ENCODE measurements around the gene PCBP2. TPM values are rescaled to one million over a fixed set of nuclear protein-coding genes. Genes with fewer than 3 reads are reported as not detected.

The PCBP2 gene
- polyA plus RNA-seq, 3 donors, result 79.6 to 588 (median 81.9) TPM

DNA sequence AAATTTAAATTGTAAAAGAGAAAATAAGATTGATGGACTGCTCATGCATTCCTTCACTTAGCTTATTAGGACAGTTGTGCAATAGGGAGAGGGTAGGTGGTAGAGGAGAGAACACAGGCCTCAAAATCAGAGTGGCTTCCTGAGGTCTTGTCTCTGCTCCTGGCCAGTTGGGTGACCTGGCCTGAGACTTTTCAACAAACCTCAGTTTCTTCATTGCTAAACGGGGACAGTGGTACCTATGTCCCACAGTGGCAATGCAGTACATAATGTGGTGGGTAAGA, 44.8 kb downstream of the PCBP2 start:
- peaks cover 10% of the 10 kb centered on the region for H3K79me2 ChIP-seq (ENCODE audit: insufficient read depth, low read length)
- intact Hi-C loops (cut with micrococcal nuclease), result no loop called here
- H3K4me1 ChIP-seq (ENCODE audit: control insufficient read depth in 1 of 2, insufficient read depth in 2 of 2, low read length in 2 of 2), result peaks cover 59 to 64% of the 10 kb centered on the region in 2 donors
- H3K9ac ChIP-seq (ENCODE audit: insufficient read depth, low read length, poor library complexity, severe bottlenecking), result no peak overlapping the region
- H3K4me3 ChIP-seq (replicated peaks in 1 of 3; ENCODE audit: low read depth in 2 of 3, low read length in 3 of 3), result no peak overlapping the region
- no peaks in the 10 kb centered on the region for H3K9me3 ChIP-seq (replicated peaks in 1 of 2; ENCODE audit: control insufficient read depth in 1 of 2, insufficient read depth in 1 of 2, low read length in 2 of 2)
- no CpG with 5 or more reads among the region's 1 CpG for WGBS (ENCODE audit: insufficient coverage)
- no peaks in the 10 kb centered on the region for H4K20me1 ChIP-seq (ENCODE audit: insufficient read depth, low read length)
- H3K36me3 Mint-ChIP-seq, result no peaks in the 10 kb centered on the region
- TF ChIP-seq, protein P1, sequence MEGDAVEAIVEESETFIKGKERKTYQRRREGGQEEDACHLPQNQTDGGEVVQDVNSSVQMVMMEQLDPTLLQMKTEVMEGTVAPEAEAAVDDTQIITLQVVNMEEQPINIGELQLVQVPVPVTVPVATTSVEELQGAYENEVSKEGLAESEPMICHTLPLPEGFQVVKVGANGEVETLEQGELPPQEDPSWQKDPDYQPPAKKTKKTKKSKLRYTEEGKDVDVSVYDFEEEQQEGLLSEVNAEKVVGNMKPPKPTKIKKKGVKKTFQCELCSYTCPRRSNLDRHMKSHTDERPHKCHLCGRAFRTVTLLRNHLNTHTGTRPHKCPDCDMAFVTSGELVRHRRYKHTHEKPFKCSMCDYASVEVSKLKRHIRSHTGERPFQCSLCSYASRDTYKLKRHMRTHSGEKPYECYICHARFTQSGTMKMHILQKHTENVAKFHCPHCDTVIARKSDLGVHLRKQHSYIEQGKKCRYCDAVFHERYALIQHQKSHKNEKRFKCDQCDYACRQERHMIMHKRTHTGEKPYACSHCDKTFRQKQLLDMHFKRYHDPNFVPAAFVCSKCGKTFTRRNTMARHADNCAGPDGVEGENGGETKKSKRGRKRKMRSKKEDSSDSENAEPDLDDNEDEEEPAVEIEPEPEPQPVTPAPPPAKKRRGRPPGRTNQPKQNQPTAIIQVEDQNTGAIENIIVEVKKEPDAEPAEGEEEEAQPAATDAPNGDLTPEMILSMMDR (IDR thresholded peaks at IDR 0.05), result no peak
- no peak overlapping the region for H2AFZ ChIP-seq (ENCODE audit: insufficient read depth, low read depth, low read length, poor library complexity, severe bottlenecking)
- no peak overlapping the region for H3K4me3 Mint-ChIP-seq
- peaks cover 57% of the 10 kb centered on the region for H3K4me1 Mint-ChIP-seq
- H3K4me2 ChIP-seq (replicated peaks; ENCODE audit: extremely low read depth, low read length, poor library complexity, severe bottlenecking), result no peak overlapping the region
- peak overlapping the region in 1 of 2 donors; percentile 33 for H3K27ac ChIP-seq (ENCODE audit: low read depth in 1 of 2, low read length in 2 of 2)
- H3K27me3 ChIP-seq (ENCODE audit: control insufficient read depth in 2 of 2, insufficient read depth in 2 of 2, low read length in 2 of 2), result no peaks in the 10 kb centered on the region
- H3K36me3 ChIP-seq (replicated peaks in 1 of 2; ENCODE audit: control insufficient read depth in 1 of 2, insufficient read depth in 2 of 2, low read length in 2 of 2), result no peaks in the 10 kb centered on the region
- DNase-seq, result no peak
- H3K27ac Mint-ChIP-seq, result peak overlapping the region in 4 of 7 donors; percentile 12 to 46 (median 18)
- H3K27me3 Mint-ChIP-seq (ENCODE audit: low read depth in 3 of 3), result peaks cover 0 to 5% (median 0%) of the 10 kb centered on the region in 3 donors
- H3K9me3 Mint-ChIP-seq, result no peaks in the 10 kb centered on the region

DNA sequence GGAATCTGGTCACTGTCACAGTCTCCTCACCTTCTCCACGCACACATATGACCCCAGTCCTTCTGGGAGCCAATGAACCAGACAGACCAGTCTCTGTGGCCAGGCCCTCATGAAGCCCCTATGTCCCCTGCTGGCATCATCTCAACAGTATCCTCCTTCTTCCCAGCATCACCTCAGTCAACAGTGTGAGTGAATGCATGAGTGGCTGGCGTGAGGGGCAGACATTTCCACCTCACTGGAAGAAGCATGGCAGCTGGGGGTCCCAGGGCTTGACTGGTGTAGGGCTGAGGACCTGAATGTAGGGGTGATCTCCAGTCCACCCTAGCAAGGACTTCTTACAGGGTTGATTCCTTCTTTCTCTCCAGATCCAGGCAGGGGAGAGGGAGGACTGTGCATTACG, 45.6 kb downstream of the PCBP2 start:
- Mint-ChIP-seq H3K4me1 (peaks cover 56% of the 10 kb centered on the region), H3K27me3 (ENCODE audit: low read depth in 3 of 3) (peaks cover 0 to 5% (median 0%) of the 10 kb centered on the region in 3 donors)
- TF ChIP-seq, protein P1 (IDR thresholded peaks at IDR 0.05), result no peak

More for the DNA sequence above, 45.6 kb downstream of the PCBP2 start:
- H3K4me3 Mint-ChIP-seq, result no peak overlapping the region
- no peaks in the 10 kb centered on the region for H3K36me3 Mint-ChIP-seq
- Histone ChIP-seq H2AFZ (ENCODE audit: insufficient read depth, low read depth, low read length, poor library complexity, severe bottlenecking) (no peak overlapping the region), H3K9ac (ENCODE audit: insufficient read depth, low read length, poor library complexity, severe bottlenecking) (no peak overlapping the region), H3K36me3 (replicated peaks in 1 of 2; ENCODE audit: control insufficient read depth in 1 of 2, insufficient read depth in 2 of 2, low read length in 2 of 2) (no peaks in the 10 kb centered on the region), H3K9me3 (replicated peaks in 1 of 2; ENCODE audit: control insufficient read depth in 1 of 2, insufficient read depth in 1 of 2, low read length in 2 of 2) (no peaks in the 10 kb centered on the region), H3K4me1 (ENCODE audit: control insufficient read depth in 1 of 2, insufficient read depth in 2 of 2, low read length in 2 of 2) (peaks cover 59 to 64% of the 10 kb centered on the region in 2 donors), H4K20me1 (ENCODE audit: insufficient read depth, low read length) (no peaks in the 10 kb centered on the region), H3K4me3 (replicated peaks in 1 of 3; ENCODE audit: low read depth in 2 of 3, low read length in 3 of 3) (no peak overlapping the region), H3K4me2 (replicated peaks; ENCODE audit: extremely low read depth, low read length, poor library complexity, severe bottlenecking) (no peak overlapping the region), H3K27me3 (ENCODE audit: control insufficient read depth in 2 of 2, insufficient read depth in 2 of 2, low read length in 2 of 2) (no peaks in the 10 kb centered on the region), H3K79me2 (ENCODE audit: insufficient read depth, low read length) (peaks cover 17% of the 10 kb centered on the region), H3K27ac (ENCODE audit: low read depth in 1 of 2, low read length in 2 of 2) (no peak overlapping the region)
- 83% methylated on average over 1 of the region's 3 CpGs for WGBS (ENCODE audit: insufficient coverage)
- peak overlapping the region in 1 of 7 donors; percentile 12 for H3K27ac Mint-ChIP-seq
- H3K9me3 Mint-ChIP-seq, result no peaks in the 10 kb centered on the region
- no peak for DNase-seq
- intact Hi-C loops (cut with micrococcal nuclease), result no loop called here

Measured in CD14-positive monocyte (primary cell).